A673 (cell line): Measurements from ENCODE around the gene RNF26. TPM values are rescaled to one million over a fixed set of nuclear protein-coding genes. Genes with fewer than 3 reads are reported as not detected.

Source experiments
- BruUV-seq: library from RNA; stranded (reverse); fragments of 400-500 nt; replicated peaks from 2 replicates; lab custom pipeline; 2021; lab: Mats Ljungman, UMichigan
- CTCF ChIA-PET: fragments of 300-600 bp; sonication (Branson Sonifier 250); formaldehyde crosslinking; loops from one replicate; lab custom pipeline; 2022; ENCODE audit warnings: antibody characterized with exemption; lab: Charles Lee
- POLR2A ChIA-PET: fragments of 300-600 bp; sonication (Branson Sonifier 250); formaldehyde crosslinking; loops from one replicate; lab custom pipeline; 2022; ENCODE audit warnings: antibody characterized with exemption; ENCODE audit not compliant: low non-redundant PET; lab: Charles Lee
- DNase-seq: peaks from one replicate; pipeline ENCODE4 v3.0.0-alpha.2; 2015; ENCODE audit warnings: low spot score
- H3K27ac ChIP-seq: fragments of 200-600 bp; sonication (generic); 2 replicates; pipeline ENCODE4 v1.5.1; 2016; ENCODE audit warnings: mixed run types, low read depth, mild to moderate bottlenecking, mixed read lengths, antibody characterized with exemption, low read length; ENCODE audit not compliant: poor library complexity, severe bottlenecking
- H3K27me3 ChIP-seq: fragments of 200-600 bp; sonication (generic); replicated peaks from 2 replicates; pipeline ENCODE4 v1.6.1; 2017; ENCODE audit warnings: mixed run types, low read depth, mild to moderate bottlenecking, mixed read lengths, antibody characterized with exemption, low read length; ENCODE audit not compliant: insufficient read depth, poor library complexity
- H3K36me3 ChIP-seq: fragments of 200-600 bp; sonication (generic); 2 replicates; pipeline ENCODE4 v1.6.1; 2016; ENCODE audit warnings: mixed run types, mild to moderate bottlenecking, mixed read lengths, antibody characterized with exemption, low read length; ENCODE audit not compliant: insufficient read depth, poor library complexity, severe bottlenecking
- H3K4me1 ChIP-seq: fragments of 200-600 bp; sonication (generic); 2 replicates; pipeline ENCODE4 v1.6.1; 2017; ENCODE audit warnings: mixed run types, mild to moderate bottlenecking, mixed read lengths, antibody characterized with exemption, low read length; ENCODE audit not compliant: insufficient read depth, poor library complexity, severe bottlenecking
- H3K4me3 ChIP-seq: fragments of 200-600 bp; sonication (generic); 2 replicates; pipeline ENCODE4 v1.5.1; 2016; ENCODE audit warnings: low read depth, mixed run types, mild to moderate bottlenecking, mixed read lengths, low read length; ENCODE audit not compliant: poor library complexity, severe bottlenecking
- H3K9me3 ChIP-seq: fragments of 200-600 bp; sonication (generic); 2 replicates; pipeline ENCODE4 v1.6.1; 2016; ENCODE audit warnings: mixed run types, low read depth, mild to moderate bottlenecking, mixed read lengths, antibody characterized with exemption, low read length; ENCODE audit not compliant: poor library complexity, severe bottlenecking
- EZH2 ChIP-seq: fragments of 200-600 bp; sonication (generic); IDR thresholded peaks from 2 replicates; pipeline ENCODE4 v1.6.1; 2017; ENCODE audit warnings: borderline replicate concordance, low read depth, mild to moderate bottlenecking, mixed read lengths, antibody characterized with exemption, low read length; ENCODE audit not compliant: poor library complexity, severe bottlenecking
- intact Hi-C: fragments of 100-400 bp; cut with micrococcal nuclease; formaldehyde crosslinking; loops from one replicate; pipeline ENCODE4 v1.10.0; 2022; ENCODE audit not compliant: unreplicated experiment
- total RNA-seq: library from RNA; stranded (reverse); gene quantifications from 2 replicates; pipeline ENCODE4 v1.2.3, GENCODE V29; 2021
- TF ChIP-seq, protein P1 (sequence below): fragments of 300-800, 200-600 bp; sonication (generic); conservative IDR thresholded peaks from 2 replicates; pipeline ENCODE4 v1.5.1; 2017; ENCODE audit warnings: low read depth, mild to moderate bottlenecking, antibody characterized with exemption, low read length, moderate library complexity, mixed read lengths

RNF26 gene
- total RNA-seq, 1 experiment from 2014 or later: 81.3 TPM

DNA sequence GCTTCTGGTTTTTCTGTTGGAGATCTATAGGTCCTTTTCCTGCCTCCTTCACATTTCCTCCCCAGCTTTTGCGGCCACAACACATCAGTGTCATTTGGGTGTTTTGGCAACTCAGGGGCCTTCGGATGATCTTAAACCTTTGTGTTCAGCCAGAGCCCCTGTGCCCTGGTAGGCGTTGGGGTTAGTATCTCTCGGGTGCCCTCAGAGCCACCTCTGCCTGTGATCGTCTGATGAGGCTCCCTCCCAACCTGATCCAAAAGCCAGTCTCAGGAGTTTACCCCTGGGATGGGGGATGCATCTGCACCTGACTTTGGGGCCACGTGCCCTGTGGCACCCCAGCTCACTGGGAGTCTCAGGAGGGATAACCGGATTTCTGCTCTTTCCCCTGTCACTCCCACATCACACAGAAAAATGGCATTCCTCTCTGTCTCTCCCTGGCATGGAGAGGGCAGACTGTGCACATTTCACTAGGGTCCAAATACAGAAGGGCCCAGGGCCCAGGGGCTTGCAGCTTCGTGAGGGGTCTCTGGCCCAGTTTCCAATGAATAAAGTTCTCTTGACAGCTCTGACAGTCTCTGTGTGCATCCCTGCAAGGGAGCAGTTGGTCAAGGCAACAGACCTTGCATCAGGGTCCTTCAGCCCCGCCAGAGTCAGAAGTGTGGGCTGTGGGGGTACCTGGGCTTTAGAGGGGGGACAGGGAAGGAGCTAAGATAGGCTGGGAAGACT lies 2.6 kb downstream of the RNF26 start:
- POLR2A ChIA-PET: no interaction called here

GRCh38 chr11:119337581-119338317 lies 3.4 kb downstream of the RNF26 start:
- Histone ChIP-seq H3K27me3 (peaks cover 16% of the 10 kb centered on the region), H3K36me3 (peaks cover 12% of the 10 kb centered on the region), H3K4me1 (peaks cover 49% of the 10 kb centered on the region), H3K4me3 (peak overlapping the region; percentile 31), H3K27ac (peak overlapping the region; percentile 58), H3K9me3 (no peaks in the 10 kb centered on the region)
- CTCF ChIA-PET: interaction anchor here (0.5 to 4.2 kb wide), 27 partner anchors 8 to 1659 kb away, joined by 3 to 40 read pairs (median 7); partner anchors contain the start of genes CBL, DPAGT1, MCAM and USP2
- peak; percentile 67 for DNase-seq
- TF ChIP-seq, protein P1, sequence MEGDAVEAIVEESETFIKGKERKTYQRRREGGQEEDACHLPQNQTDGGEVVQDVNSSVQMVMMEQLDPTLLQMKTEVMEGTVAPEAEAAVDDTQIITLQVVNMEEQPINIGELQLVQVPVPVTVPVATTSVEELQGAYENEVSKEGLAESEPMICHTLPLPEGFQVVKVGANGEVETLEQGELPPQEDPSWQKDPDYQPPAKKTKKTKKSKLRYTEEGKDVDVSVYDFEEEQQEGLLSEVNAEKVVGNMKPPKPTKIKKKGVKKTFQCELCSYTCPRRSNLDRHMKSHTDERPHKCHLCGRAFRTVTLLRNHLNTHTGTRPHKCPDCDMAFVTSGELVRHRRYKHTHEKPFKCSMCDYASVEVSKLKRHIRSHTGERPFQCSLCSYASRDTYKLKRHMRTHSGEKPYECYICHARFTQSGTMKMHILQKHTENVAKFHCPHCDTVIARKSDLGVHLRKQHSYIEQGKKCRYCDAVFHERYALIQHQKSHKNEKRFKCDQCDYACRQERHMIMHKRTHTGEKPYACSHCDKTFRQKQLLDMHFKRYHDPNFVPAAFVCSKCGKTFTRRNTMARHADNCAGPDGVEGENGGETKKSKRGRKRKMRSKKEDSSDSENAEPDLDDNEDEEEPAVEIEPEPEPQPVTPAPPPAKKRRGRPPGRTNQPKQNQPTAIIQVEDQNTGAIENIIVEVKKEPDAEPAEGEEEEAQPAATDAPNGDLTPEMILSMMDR: no peak
- TF ChIP-seq EZH2: no peak
- POLR2A ChIA-PET: interaction anchor here (0.5 to 0.7 kb wide), 2 partner anchors 17 to 18 kb away, joined by 7 to 24 read pairs; no protein-coding TSS in a partner anchor
- intact Hi-C loops: loop anchor here (5.0 to 10.0 kb wide), 2 partner anchors 45 to 433 kb away; partner anchors contain the start of gene USP2
- BruUV-seq: no TSS peak

More for the DNA sequence above, 2.6 kb downstream of the RNF26 start:
- TF ChIP-seq, protein P1: no peak
- TF ChIP-seq EZH2: no peak
- no peak for DNase-seq
- BruUV-seq: no TSS peak
- H3K27me3 ChIP-seq: peaks cover 16% of the 10 kb centered on the region
- peaks cover 49% of the 10 kb centered on the region for H3K4me1 ChIP-seq
- peaks cover 12% of the 10 kb centered on the region for H3K36me3 ChIP-seq
- intact Hi-C loops: loop anchor here (5.0 to 10.0 kb wide), 2 partner anchors 45 to 432 kb away; partner anchors contain the start of gene USP2
- peak overlapping the region; percentile 16 for H3K4me3 ChIP-seq
- CTCF ChIA-PET: interaction anchor here (1.1 to 4.2 kb wide), 4 partner anchors 15 to 271 kb away, joined by 7 to 40 read pairs (median 28); no protein-coding TSS in a partner anchor
- peak overlapping the region; percentile 58 for H3K27ac ChIP-seq
- no peaks in the 10 kb centered on the region for H3K9me3 ChIP-seq

GRCh38 chr11:119338318-119338890 lies 4.1 kb downstream of the RNF26 start:
- POLR2A ChIA-PET: interaction anchor here (0.7 kb wide), 1 partner anchor 16 kb away, joined by 24 read pairs; no protein-coding TSS in a partner anchor
- H3K27ac ChIP-seq: peak overlapping the region; percentile 58

More at GRCh38 chr11:119338318-119338890, 4.1 kb downstream of the RNF26 start:
- intact Hi-C loops: loop anchor here (5.0 to 10.0 kb wide), 2 partner anchors 44 to 434 kb away; partner anchors contain the start of gene USP2
- peak overlapping the region; percentile 31 for H3K4me3 ChIP-seq
- BruUV-seq: no TSS peak
- DNase-seq: peak; percentile 91
- no peaks in the 10 kb centered on the region for H3K9me3 ChIP-seq
- H3K27me3 ChIP-seq: peaks cover 16% of the 10 kb centered on the region
- H3K36me3 ChIP-seq: peaks cover 12% of the 10 kb centered on the region
- TF ChIP-seq, protein P1: peak; percentile 98
- TF ChIP-seq EZH2: no peak
- H3K4me1 ChIP-seq: peaks cover 49% of the 10 kb centered on the region
- CTCF ChIA-PET: interaction anchor here (0.5 to 4.2 kb wide), 31 partner anchors 9 to 1659 kb away, joined by 3 to 40 read pairs (median 7); partner anchors contain the start of genes CBL, DPAGT1, MCAM and USP2
